Measurements from ENCODE around the gene RPL31.

The RPL31 gene

GRCh38 chr2:100964681-100965169, 37.4 kb upstream of the RPL31 start:
- DNase-seq (ENCODE audit: low read depth): no peak
- TF ChIP-seq, protein P1, sequence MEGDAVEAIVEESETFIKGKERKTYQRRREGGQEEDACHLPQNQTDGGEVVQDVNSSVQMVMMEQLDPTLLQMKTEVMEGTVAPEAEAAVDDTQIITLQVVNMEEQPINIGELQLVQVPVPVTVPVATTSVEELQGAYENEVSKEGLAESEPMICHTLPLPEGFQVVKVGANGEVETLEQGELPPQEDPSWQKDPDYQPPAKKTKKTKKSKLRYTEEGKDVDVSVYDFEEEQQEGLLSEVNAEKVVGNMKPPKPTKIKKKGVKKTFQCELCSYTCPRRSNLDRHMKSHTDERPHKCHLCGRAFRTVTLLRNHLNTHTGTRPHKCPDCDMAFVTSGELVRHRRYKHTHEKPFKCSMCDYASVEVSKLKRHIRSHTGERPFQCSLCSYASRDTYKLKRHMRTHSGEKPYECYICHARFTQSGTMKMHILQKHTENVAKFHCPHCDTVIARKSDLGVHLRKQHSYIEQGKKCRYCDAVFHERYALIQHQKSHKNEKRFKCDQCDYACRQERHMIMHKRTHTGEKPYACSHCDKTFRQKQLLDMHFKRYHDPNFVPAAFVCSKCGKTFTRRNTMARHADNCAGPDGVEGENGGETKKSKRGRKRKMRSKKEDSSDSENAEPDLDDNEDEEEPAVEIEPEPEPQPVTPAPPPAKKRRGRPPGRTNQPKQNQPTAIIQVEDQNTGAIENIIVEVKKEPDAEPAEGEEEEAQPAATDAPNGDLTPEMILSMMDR (conservative IDR thresholded peaks at IDR 0.05; ENCODE audit: low read depth, low read length): no peak
- no peak overlapping the region for H3K4me3 ChIP-seq (ENCODE audit: low read depth, low read length)

DNA sequence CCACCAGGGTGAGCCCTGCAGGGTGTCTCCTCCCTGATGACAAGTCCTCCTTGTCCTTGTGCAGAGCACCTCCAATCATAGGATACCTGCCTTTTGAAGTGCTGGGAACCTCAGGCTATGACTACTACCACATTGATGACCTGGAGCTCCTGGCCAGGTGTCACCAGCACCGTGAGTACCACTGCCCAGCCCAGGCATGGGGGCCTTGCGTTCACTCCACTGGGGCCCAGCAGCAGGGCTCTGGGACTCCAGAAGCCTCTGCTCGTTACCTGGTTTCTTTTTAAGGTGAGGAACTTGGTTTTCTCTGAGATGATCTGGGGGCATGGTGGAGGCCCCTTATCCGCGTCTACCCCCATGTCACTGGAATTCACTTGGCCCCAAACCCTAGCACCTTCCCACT, 36.5 kb upstream of the RPL31 start:
- H3K4me3 ChIP-seq (ENCODE audit: low read depth, low read length): no peak overlapping the region
- TF ChIP-seq, protein P1 (conservative IDR thresholded peaks at IDR 0.05; ENCODE audit: low read depth, low read length): no peak
- DNase-seq (ENCODE audit: low read depth): no peak

DNA sequence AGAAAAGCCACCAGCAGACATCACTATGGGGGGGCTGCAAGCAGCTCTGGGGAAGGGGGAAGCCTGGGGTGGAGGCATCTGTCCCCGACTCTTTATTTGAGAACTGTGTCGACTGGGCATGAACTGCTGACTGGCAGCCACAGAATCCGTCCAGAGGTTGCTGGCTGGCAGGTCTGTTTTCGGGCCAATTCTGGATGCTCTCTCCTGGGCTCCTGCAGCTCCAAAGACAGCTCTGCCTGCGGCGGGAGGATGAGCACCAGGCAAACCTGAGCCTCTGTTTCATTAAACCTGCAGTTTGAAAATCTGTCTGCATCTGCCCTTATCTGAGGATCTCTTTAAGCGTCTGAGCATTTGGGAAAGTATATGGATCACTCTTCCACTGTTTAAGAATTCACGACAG, 34.4 kb upstream of the RPL31 start:
- no peak for DNase-seq (ENCODE audit: low read depth)
- H3K4me3 ChIP-seq (ENCODE audit: low read depth, low read length): no peak overlapping the region
- TF ChIP-seq, protein P1 (conservative IDR thresholded peaks at IDR 0.05; ENCODE audit: low read depth, low read length): no peak

- H3K4me3 ChIP-seq (ENCODE audit: low read depth, low read length): no peak overlapping the region
- TF ChIP-seq, protein P1 (conservative IDR thresholded peaks at IDR 0.05; ENCODE audit: low read depth, low read length): no peak
Observed at GRCh38 chr2:100968146-100969145, 33.6 kb upstream of the RPL31 start.

GRCh38 chr2:100969998-100970397, 32.1 kb upstream of the RPL31 start:
- no peak overlapping the region for H3K4me3 ChIP-seq (ENCODE audit: low read depth, low read length)
- TF ChIP-seq, protein P1 (conservative IDR thresholded peaks at IDR 0.05; ENCODE audit: low read depth, low read length): no peak
- DNase-seq (ENCODE audit: low read depth): no peak

More at GRCh38 chr2:100968146-100969145, 33.6 kb upstream of the RPL31 start:
- no peak for DNase-seq (ENCODE audit: low read depth)

DNA sequence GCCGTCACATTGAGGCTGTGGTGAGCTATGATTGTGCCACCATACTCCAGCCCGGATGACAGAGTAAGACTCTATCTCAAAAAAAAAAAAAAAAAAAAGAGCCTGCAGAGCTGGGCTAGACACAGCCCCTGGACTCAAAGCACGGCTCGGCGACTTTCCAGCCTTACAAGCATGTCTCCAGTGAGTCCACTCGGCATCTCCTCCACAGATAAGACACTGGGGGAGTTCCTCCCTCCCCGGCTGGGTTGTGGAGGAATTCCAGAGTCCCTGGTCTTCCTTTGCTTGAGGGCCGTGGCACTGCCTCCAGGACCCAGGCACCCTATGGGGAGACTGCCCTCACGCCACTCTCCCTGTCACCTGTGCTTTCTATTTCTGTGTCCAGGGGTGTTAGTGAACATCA, 30.9 kb upstream of the RPL31 start:
- DNase-seq (ENCODE audit: low read depth): no peak
- TF ChIP-seq, protein P1 (conservative IDR thresholded peaks at IDR 0.05; ENCODE audit: low read depth, low read length): no peak
- no peak overlapping the region for H3K4me3 ChIP-seq (ENCODE audit: low read depth, low read length)

Data from choroid plexus epithelial cell (primary cell).